ENCODE data around the gene ZNF230.

The ZNF230 gene

GRCh38 chr19:44002566-44003460, at the start of gene ZNF230:
Gene ZNF230, plus strand, starts transcription at chr19:44002957. Its CDS starts 4,122 bp downstream, at chr19:44007079.
- peak; percentile 56 to 71 for DNase-seq (ENCODE audit: low read depth in 2 of 2)

- no peak for DNase-seq (ENCODE audit: low read depth in 2 of 2)
Measured at GRCh38 chr19:43956827-43957226, 45.9 kb upstream of the ZNF230 start.

DNA sequence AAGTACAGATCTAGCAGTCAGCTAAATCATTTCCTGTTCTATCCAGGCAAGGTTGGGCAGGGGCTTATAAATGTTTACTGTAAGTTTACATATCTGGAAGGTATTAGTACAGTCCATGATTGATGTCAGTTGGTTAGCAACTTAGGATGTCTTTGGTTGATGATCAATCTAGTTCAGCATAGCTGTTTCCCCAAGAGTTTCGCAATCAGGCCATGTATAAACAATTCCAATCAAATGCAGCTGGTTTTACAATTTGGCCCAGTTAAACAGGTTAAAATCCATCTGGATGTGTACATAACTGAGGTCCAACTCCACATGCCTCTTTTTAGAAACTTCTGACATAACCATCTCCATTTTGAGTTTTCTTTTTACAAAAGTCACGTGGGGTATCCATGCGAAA, 44.9 kb upstream of the ZNF230 start:
- no peak for DNase-seq (ENCODE audit: low read depth in 2 of 2)

- DNase-seq (ENCODE audit: low read depth in 2 of 2) = no peak
Measured at GRCh38 chr19:43960411-43960810, 42.3 kb upstream of the ZNF230 start.

DNA sequence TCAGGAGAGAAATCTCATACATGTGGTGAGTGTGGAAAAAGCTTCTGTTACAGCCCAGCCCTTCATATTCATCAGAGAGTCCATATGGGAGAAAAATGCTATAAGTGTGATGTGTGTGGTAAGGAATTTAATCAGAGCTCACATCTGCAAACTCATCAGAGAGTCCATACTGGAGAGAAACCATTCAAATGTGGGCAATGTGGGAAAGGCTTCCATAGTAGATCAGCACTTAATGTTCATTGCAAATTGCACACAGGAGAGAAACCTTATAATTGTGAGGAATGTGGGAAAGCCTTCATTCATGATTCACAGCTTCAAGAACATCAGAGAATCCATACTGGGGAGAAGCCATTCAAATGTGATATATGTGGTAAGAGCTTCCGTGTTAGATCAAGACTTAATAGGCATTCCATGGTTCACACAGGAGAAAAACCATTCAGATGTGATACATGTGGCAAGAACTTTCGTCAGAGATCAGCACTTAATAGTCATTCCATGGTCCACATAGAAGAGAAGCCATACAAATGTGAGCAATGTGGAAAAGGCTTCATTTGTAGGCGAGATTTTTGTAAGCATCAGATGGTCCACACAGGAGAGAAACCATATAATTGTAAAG, 36.6 kb upstream of the ZNF230 start:
- no peak for DNase-seq (ENCODE audit: low read depth in 2 of 2)

DNA sequence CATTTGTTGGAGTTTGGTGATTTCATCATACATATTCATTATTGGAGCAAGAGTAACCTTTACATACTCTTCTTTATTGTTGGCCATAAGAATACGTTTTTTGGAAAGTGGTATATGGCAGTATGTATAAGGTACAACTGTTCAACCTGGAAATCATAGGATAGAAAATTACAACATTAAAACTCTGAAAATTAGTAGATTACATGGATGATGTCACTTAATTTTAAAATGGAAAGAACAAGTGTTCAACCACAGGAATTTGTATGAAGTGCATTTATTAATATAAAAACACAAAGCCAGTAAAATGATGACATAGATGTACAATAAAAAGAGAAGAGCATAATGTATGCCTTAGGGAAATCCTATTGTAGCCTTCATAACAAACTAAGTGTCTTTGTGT, 26.0 kb upstream of the ZNF230 start:
- no peak for DNase-seq (ENCODE audit: low read depth in 2 of 2)

GRCh38 chr19:43983544-43983911, 19.2 kb upstream of the ZNF230 start:
- no peak for DNase-seq (ENCODE audit: low read depth in 2 of 2)

- DNase-seq (ENCODE audit: low read depth in 2 of 2) = peak; percentile 47 to 48
Measured at GRCh38 chr19:43983912-43984686, 18.7 kb upstream of the ZNF230 start, which contains the start of gene ZNF155. Gene ZNF155, plus strand, starts transcription at chr19:43984188. Its CDS starts 4,356 bp downstream, at chr19:43988544.

GRCh38 chr19:43984687-43985000, 18.1 kb upstream of the ZNF230 start:
- no peak for DNase-seq (ENCODE audit: low read depth in 2 of 2)

DNA sequence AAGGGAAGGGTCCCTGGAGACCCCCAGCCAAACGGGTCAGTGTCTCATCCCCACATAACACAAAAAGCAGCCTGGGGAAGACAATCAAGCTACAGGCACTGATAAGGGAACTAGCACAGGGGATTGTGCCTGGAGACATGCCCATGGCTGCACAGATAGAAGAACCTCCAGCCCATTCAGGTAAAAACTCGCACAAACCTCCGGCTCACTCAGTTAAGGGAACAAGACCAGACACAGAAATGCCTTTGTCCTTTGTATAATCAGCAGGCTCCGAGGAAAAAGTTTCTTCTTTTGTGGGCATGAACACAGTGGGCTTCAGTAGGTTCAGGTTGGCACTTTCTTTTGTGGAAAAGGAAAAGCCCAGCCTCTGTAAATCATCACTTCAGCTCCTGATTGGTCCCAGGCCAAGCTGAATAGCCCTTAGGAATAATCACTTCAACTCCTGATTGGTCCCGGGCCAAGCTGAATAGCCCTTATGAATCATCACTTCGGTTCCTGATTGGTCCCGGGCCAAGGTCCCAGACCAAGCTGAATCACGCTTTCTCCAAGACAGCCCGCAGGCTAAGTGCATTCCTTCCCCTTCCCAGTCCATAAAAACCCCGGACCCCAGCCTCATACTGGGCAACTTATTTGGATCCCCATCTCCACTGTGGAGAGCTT, 5.0 kb upstream of the ZNF230 start:
- DNase-seq (ENCODE audit: low read depth in 2 of 2) = no peak

DNA sequence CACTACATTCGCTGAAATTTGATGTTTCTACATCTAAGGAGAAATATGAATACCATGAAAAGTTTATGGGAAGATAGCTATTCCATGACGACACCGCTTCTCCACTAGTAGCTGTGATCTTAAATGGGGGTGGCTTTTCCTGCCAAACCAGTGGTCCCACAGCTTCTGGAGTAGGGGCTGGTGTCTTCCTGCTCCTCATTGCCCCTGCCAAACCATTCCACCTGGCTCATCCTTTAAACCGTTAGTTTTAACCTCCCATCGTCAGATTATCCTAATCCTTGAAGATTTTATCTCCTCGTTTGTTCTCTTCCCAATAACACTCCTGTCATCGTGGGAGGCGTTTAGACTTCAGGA, 568 bp upstream of the ZNF230 start:
- DNase-seq (ENCODE audit: low read depth in 2 of 2) = no peak

DNA sequence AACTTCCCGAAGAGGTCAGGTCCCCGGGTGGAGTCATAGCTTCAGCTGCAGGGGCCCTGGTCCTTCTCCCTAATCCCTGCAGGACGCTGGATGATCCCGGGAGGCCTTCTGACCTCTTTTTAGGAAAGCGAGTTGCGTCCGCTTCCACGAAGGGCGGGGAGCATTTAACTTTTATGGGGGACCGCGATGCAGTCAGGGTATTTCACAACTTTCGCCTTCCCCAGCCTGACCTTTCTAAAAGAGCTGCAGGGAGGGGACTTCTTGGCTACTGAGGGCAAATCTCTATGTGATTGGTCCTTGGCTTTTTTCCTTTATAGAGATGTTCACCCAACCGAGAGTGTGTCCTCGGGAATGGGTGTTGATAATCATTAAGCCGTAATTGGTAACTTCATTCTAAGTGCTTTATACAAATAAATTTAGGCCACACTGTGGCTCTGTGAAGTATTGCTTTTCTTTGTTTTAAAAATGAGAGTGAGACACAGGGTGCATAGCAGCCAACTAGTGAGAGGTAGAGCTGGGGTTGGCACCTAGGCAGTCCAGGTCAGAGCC, 778 bp downstream of the ZNF230 start:
- DNase-seq (ENCODE audit: low read depth in 2 of 2) = no peak

DNA sequence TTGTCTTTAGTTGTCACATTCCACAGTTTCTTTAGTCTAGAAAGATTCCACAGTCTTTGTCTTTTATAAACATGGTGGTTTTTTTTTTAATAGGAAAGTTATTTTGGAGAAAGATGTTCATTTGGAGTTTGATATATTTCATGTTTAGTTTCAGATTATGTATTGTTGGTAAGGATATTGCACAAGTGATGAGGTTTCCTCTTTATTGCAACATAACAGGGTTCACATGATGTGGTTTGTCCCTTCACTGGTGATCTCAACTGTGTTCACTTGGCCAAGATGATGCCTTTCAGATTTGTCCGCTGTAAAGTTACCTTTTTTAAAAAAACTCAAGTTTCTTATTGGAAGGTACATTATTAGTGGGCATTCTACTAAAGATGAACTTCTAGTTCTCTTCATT, 3.2 kb downstream of the ZNF230 start:
- DNase-seq (ENCODE audit: low read depth in 2 of 2) = no peak

- no peak for DNase-seq (ENCODE audit: low read depth in 2 of 2)
Measured at GRCh38 chr19:44007473-44007872, 4.7 kb downstream of the ZNF230 start.

- no peak for DNase-seq (ENCODE audit: low read depth in 2 of 2)
Measured at GRCh38 chr19:44010468-44010867, 7.7 kb downstream of the ZNF230 start.

DNA sequence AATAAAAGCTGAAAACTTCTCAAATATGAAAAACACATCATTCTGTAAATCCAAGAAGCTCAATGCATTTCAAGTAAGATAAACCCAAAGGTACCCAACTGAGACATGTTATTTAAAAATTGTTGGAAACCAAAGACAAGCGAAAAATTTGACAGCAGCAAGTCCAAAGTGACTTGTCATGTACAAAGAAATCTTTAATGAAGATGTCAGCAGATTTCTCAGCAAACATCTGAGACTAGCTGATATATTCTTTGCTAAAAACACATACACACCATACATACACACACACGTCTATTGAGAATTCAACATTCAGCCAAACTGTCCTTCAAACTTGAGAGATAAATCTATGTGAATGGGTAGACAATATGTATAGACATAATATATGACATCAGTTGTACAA, 16.7 kb downstream of the ZNF230 start:
- no peak for DNase-seq (ENCODE audit: low read depth in 2 of 2)

DNA sequence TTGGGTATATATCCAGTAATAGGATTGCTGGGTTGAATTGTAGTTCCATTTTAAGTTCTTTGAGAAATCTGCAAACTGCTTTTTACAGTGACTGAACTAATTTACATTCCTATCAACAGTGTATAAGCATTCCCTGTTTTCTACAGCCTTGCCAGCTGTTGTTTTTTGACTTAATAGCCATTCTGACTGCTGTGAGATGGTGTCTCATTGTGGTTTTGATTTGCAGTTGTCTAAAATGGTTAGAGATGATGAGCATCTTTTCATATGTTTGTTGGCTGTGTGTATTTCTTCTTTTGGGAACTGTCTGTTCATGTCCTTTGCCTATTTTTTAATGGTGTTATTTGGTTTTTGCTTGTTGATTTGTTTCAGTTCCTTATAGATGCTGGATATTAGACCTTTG, 18.5 kb downstream of the ZNF230 start:
- no peak for DNase-seq (ENCODE audit: low read depth in 2 of 2)

- DNase-seq (ENCODE audit: low read depth in 2 of 2) = no peak
Measured at GRCh38 chr19:44024900-44025216, 22.1 kb downstream of the ZNF230 start.

GRCh38 chr19:44025217-44025936, 22.6 kb downstream of the ZNF230 start, which contains the start of gene ZNF222:
Gene ZNF222, plus strand, starts transcription at chr19:44025379. Its CDS starts 58 bp downstream, at chr19:44025437.
- DNase-seq (ENCODE audit: low read depth in 2 of 2) = peak; percentile 52 to 66

DNA sequence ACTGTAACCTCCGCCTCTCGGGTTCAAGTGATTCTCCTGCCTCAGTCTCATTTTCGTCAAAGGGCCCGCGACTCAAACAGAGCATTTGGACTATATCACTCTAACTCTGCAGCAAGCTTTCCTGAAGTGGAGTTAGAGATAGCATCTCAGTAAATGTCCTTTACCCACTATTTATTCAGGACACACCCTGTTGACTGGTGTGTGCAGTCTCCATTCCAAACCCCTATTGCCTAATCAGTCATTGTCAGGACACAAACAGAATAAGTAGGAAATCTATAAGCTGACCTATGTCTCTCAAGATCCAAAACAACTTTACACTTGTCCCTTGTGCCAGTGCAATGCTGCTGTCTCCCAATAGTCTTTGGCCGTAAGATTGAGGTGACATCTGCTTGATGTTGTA, 23.9 kb downstream of the ZNF230 start:
- no peak for DNase-seq (ENCODE audit: low read depth in 2 of 2)

DNA sequence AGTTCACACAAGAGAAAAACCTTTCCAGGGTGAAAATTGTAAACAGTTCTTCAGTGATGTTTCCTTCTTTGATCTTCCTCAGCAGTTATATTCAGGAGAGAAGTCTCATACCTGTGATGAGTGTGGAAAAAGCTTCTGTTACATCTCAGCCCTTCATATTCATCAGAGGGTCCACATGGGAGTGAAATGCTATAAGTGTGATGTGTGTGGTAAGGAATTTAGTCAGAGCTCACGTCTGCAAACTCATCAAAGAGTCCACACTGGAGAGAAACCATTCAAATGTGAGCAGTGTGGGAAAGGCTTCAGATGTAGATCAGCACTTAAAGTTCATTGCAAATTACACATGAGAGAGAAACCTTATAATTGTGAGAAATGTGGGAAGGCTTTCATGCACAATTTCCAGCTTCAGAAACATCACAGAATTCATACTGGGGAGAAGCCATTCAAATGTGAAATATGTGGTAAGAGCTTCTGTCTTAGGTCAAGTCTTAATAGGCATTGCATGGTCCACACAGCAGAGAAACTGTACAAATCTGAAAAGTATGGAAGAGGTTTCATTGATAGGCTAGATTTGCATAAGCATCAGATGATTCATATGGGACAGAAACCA, 29.3 kb downstream of the ZNF230 start:
- no peak for DNase-seq (ENCODE audit: low read depth in 2 of 2)
